ENCODE measurements around the gene SIGMAR1.

DNA sequence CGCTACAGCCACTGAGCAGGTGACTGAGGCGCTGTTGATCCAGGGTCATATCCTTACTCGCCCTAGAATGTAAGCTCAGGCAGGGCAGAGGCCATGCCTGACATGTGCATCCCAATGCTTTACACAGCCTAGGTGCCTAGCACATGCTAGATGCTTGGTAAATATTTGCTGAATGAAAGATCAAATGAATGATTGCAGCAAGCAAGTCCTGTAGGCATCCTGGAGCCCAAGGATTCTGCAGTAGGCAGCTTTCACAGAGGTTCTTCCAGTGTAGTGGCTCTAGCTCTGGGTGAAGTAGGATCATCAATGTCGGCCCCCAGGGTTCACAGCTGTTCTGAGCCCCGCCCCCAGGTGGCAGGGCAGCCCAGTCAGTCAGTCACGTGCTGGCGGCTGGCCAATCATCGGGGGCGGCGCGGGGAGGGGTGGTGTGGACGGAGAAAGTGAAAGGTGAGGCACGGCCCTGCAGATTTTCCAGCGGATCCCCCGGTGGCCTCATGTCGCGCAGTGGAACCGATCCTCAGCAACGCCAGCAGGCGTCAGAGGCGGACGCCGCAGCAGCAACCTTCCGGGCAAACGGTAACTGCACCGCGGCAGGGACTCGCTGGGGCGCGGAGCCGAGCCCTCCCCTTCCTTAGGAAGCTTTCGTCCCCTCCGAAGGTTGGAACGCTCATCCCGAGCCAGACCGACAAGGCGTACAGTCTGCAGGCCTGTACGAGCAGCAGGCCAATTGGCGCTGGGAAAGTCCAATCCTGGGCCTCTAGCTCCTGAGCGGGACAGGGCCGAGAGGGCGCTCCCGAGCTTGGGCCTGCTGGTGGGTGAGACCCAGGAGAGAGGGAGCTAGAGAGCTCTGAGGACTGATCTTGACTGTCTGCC is 8.9 kb upstream of the SIGMAR1 start, which contains the start of gene GALT:
- TF ChIP-seq POLR2A (IDR thresholded peaks at IDR 0.05; ENCODE audit: low read depth, low read length): no peak
- TF ChIP-seq POLR2AphosphoS5 (IDR thresholded peaks at IDR 0.05; ENCODE audit: low read depth, low read length): 0 out of 2 replicates have a peak, but pooled peaks have one; percentile 42
- peak; percentile 73; the same call in 1 of the 2 replicates for TF ChIP-seq TAF1 (IDR thresholded peaks at IDR 0.05; ENCODE audit: low read depth, low read length)
- TF ChIP-seq PAX5 (IDR thresholded peaks at IDR 0.05; ENCODE audit: insufficient read depth, low read length, severe bottlenecking): no peak
- no peak for TF ChIP-seq SPI1 (IDR thresholded peaks at IDR 0.05; ENCODE audit: low read depth, low read length)
- TF ChIP-seq POU2F2 (IDR thresholded peaks at IDR 0.05; ENCODE audit: low read depth, low read length): no peak
